NT2/D1 (cell line): ENCODE measurements around the gene TTC38.

ENCODE experiments used
- SUZ12 ChIP-seq: IDR thresholded peaks from 2 replicates; pipeline ENCODE4 v1.6.1; 2011; ENCODE audit not compliant: insufficient read length, insufficient read depth; ENCODE audit errors: extremely low read depth
- YY1 ChIP-seq: IDR thresholded peaks from 2 replicates; pipeline ENCODE4 v1.6.1; 2011; ENCODE audit not compliant: insufficient read length, insufficient read depth
- ZNF274 ChIP-seq: IDR thresholded peaks from 2 replicates; pipeline ENCODE4 v1.6.1; 2011; ENCODE audit warnings: mild to moderate bottlenecking, low read depth, low read length

- TF ChIP-seq YY1 (no peak), ZNF274 (no peak), SUZ12 (no peak)
Measured at GRCh38 chr22:46281866-46282678, 14.3 kb downstream of the TTC38 start.
